Ovary (tissue), 3 donors: ENCODE results near the gene FMNL1.

ENCODE experiments used
- EP300 ChIP-seq: sonication (generic); formaldehyde crosslinking; IDR thresholded peaks from one replicate; pipeline ENCODE4 v1.6.1; 2017; ENCODE audit warnings: antibody characterized with exemption
- POLR2A ChIP-seq: fragments of 450-650 bp; IDR thresholded peaks from one replicate; pipeline ENCODE4 v1.6.1; 2017; ENCODE audit warnings: antibody characterized with exemption, mild to moderate bottlenecking, moderate library complexity
- TF ChIP-seq, protein P1 (sequence below), 3 donors: fragments of 450-650 bp in 2 of 3; fragments of 200-600 bp in 1 of 3; IDR thresholded peaks; one replicate each; pipeline versions ENCODE4 v1.5.1 to v1.8.0; 2016 to 2022; ENCODE audit warnings: antibody characterized with exemption in 3 of 3, mild to moderate bottlenecking in 1 of 3
- donor health status: DM: no; HTN: no; CAD: no.

DNA sequence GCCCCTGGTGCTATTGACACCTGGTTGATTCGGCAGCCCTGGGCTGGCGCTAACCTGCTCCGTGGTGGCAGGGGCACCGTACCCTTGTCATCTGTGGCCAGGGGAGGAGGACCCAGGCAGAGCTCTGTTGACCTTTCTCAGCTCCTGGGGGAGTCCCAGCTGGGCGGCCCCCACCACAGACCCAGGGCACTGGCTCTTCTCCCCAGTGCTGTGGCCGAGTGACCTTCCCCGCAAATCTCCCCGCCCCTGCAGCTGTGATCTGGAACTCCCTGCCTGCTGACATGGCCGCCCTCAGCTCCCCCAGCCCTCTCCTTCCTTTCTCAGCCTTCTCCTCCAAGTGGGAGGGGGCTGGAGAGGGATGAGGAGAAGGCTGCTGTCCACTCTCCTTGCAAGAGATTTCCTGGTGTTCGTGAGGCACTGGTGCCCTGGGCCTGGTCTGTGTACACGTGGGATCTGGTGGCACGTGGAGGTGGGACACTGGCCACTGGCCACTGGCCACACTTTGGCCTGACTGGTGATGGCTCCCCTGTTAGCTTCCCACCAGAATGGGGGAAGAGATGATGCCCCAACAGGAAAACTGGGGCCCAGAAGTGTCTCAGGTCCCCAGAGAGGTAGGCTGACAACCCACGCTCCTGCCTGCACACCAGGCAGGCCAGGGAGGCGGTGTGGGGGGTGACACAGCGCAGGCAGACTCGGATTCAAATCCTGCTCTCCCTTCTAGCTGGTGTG, 8.2 kb downstream of the FMNL1 start:
- TF ChIP-seq, protein P1, sequence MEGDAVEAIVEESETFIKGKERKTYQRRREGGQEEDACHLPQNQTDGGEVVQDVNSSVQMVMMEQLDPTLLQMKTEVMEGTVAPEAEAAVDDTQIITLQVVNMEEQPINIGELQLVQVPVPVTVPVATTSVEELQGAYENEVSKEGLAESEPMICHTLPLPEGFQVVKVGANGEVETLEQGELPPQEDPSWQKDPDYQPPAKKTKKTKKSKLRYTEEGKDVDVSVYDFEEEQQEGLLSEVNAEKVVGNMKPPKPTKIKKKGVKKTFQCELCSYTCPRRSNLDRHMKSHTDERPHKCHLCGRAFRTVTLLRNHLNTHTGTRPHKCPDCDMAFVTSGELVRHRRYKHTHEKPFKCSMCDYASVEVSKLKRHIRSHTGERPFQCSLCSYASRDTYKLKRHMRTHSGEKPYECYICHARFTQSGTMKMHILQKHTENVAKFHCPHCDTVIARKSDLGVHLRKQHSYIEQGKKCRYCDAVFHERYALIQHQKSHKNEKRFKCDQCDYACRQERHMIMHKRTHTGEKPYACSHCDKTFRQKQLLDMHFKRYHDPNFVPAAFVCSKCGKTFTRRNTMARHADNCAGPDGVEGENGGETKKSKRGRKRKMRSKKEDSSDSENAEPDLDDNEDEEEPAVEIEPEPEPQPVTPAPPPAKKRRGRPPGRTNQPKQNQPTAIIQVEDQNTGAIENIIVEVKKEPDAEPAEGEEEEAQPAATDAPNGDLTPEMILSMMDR (IDR thresholded peaks at IDR 0.05): no peak
- no peak for TF ChIP-seq POLR2A
- no peak for TF ChIP-seq EP300
